Ovary (tissue), 3 donors: ENCODE data around the gene CPED1.

ENCODE experiments used
- CTCF ChIP-seq, 3 donors: fragments of 450-650 bp in 2 of 3; fragments of 200-600 bp in 1 of 3; IDR thresholded peaks; one replicate each; pipeline versions ENCODE4 v1.5.1 to v1.8.0; 2016 to 2022; ENCODE audit warnings: antibody characterized with exemption in 3 of 3, mild to moderate bottlenecking in 1 of 3
- EP300 ChIP-seq: sonication (generic); formaldehyde crosslinking; IDR thresholded peaks from one replicate; pipeline ENCODE4 v1.6.1; 2017; ENCODE audit warnings: antibody characterized with exemption
- POLR2A ChIP-seq: fragments of 450-650 bp; IDR thresholded peaks from one replicate; pipeline ENCODE4 v1.6.1; 2017; ENCODE audit warnings: antibody characterized with exemption, mild to moderate bottlenecking, moderate library complexity
- donor health status: DM: no; HTN: no; CAD: no.

- TF ChIP-seq EP300 (no peak), CTCF (IDR thresholded peaks at IDR 0.05) (no peak), POLR2A (no peak)
Measured at GRCh38 chr7:121083138-121083789, 94.8 kb downstream of the CPED1 start.
